Measurements from ENCODE around the gene ULK2.
"Not testable (repeated sequence)": the region's sequence is repeated elsewhere in the genome, so short reads cannot be mapped to it uniquely, and the experiment has no call there.

GRCh38 chr17:19890554-19890953, 22.8 kb upstream of the ULK2 start:
- not testable (repeated sequence) for TF ChIP-seq YY1 (IDR thresholded peaks at IDR 0.05; ENCODE audit: insufficient read depth, insufficient read length); SUZ12 (IDR thresholded peaks at IDR 0.05; ENCODE audit: extremely low read depth, insufficient read depth, insufficient read length)
